CD4-positive, alpha-beta T cell treated with Interferon gamma for 1 hour (primary cell): ENCODE results near the gene RNASEH1.
"Not testable (repeated sequence)": the region's sequence is repeated elsewhere in the genome, so short reads cannot be mapped to it uniquely, and the experiment has no call there.

Source experiments
- DNase-seq: peaks from one replicate; pipeline ENCODE4 v3.0.0-alpha.2; 2020

The RNASEH1 gene

GRCh38 chr2:3588084-3588483, 30.0 kb upstream of the RNASEH1 start:
- DNase-seq, result no peak

- no peak for DNase-seq
Measured at GRCh38 chr2:3587432-3587831, 29.3 kb upstream of the RNASEH1 start.

- DNase-seq, result no peak
Measured at GRCh38 chr2:3587021-3587420, 28.9 kb upstream of the RNASEH1 start.

- DNase-seq, result no peak
Measured at GRCh38 chr2:3586220-3586619, 28.1 kb upstream of the RNASEH1 start.

GRCh38 chr2:3585261-3586109, 27.4 kb upstream of the RNASEH1 start:
- no peak for DNase-seq

- DNase-seq, result no peak
Measured at GRCh38 chr2:3584608-3585260, 26.6 kb upstream of the RNASEH1 start.

GRCh38 chr2:3584076-3584475, 25.9 kb upstream of the RNASEH1 start:
- DNase-seq, result no peak

GRCh38 chr2:3581367-3582262, 23.5 kb upstream of the RNASEH1 start:
- DNase-seq, result no peak

- no peak for DNase-seq
Measured at GRCh38 chr2:3580449-3580848, 22.3 kb upstream of the RNASEH1 start.

GRCh38 chr2:3578987-3579386, 20.9 kb upstream of the RNASEH1 start:
- DNase-seq, result no peak

- not testable (repeated sequence) for DNase-seq
Measured at GRCh38 chr2:3576263-3576630, 18.1 kb upstream of the RNASEH1 start.

GRCh38 chr2:3575534-3576262, 17.6 kb upstream of the RNASEH1 start:
- DNase-seq, result no peak

GRCh38 chr2:3574155-3574554, 16.0 kb upstream of the RNASEH1 start:
- no peak for DNase-seq

- DNase-seq, result no peak
Measured at GRCh38 chr2:3572620-3573019, 14.5 kb upstream of the RNASEH1 start.

- no peak for DNase-seq
Measured at GRCh38 chr2:3571284-3571683, 13.2 kb upstream of the RNASEH1 start.

GRCh38 chr2:3569656-3570055, 11.5 kb upstream of the RNASEH1 start:
- not testable (repeated sequence) for DNase-seq

GRCh38 chr2:3566806-3567205, 8.7 kb upstream of the RNASEH1 start:
- DNase-seq, result no peak

GRCh38 chr2:3565117-3565516, 7.0 kb upstream of the RNASEH1 start:
- no peak for DNase-seq

GRCh38 chr2:3563521-3563976, 5.4 kb upstream of the RNASEH1 start:
- DNase-seq, result no peak

- DNase-seq, result no peak
Measured at GRCh38 chr2:3557639-3558204, 411 bp downstream of the RNASEH1 start.

- no peak for DNase-seq
Measured at GRCh38 chr2:3553946-3554345, 4.2 kb downstream of the RNASEH1 start.

GRCh38 chr2:3547915-3548314, 10.2 kb downstream of the RNASEH1 start:
- DNase-seq, result no peak
